B cell (primary cell): ENCODE data around the gene SFXN3. TPM values are rescaled to one million over a fixed set of nuclear protein-coding genes. Genes with fewer than 3 reads are reported as not detected.

Experiments used
- ATAC-seq: fragments of 200-7000 bp; cut with Tn5 transposase; one replicate; pipeline ENCODE4 v1.10.0; 2021; ENCODE audit warnings: low read depth, mild to moderate bottlenecking, moderate number of reproducible peaks, moderate library complexity
- CTCF ChIA-PET: fragments of 350-600 bp; sonication (Branson Sonifier 250); formaldehyde crosslinking; loops from one replicate; lab custom pipeline; 2021; ENCODE audit warnings: antibody characterized with exemption, inconsistent platforms; lab: Charles Lee
- POLR2A ChIA-PET: fragments of 350-600 bp; sonication (Branson Sonifier 250); formaldehyde crosslinking; loops from one replicate; lab custom pipeline; 2021; ENCODE audit warnings: antibody characterized with exemption; lab: Charles Lee
- DNase-seq: peaks from one replicate; pipeline ENCODE4 v3.0.0; 2013
- H2AFZ ChIP-seq: 2 replicates; pipeline ENCODE4 v1.6.1; 2012; ENCODE audit warnings: mild to moderate bottlenecking, low read depth, low read length; ENCODE audit not compliant: insufficient read depth, poor library complexity, severe bottlenecking
- H3K27ac ChIP-seq, 2 donors: 1 replicate in 1 of 2; 2 replicates in 1 of 2; pipeline ENCODE4 v1.5.1; 2012 to 2013; ENCODE audit warnings: low read length in 2 of 2, mild to moderate bottlenecking in 2 of 2, moderate library complexity in 1 of 2
- H3K27me3 ChIP-seq, 4 experiments: fragments of 200-600 bp in 1 of 4; sonication (generic) in 1 of 4; replicated peaks in 1 of 4; 1 replicate in 2 of 4; 2 replicates in 2 of 4; pipeline versions ENCODE4 v1.6.1 to v1.7.0; 2013 to 2016; ENCODE audit warnings: low read length in 3 of 4, mild to moderate bottlenecking in 2 of 4, mixed read lengths in 1 of 4, moderate library complexity in 1 of 4; ENCODE audit not compliant: insufficient read depth in 4 of 4, control insufficient read depth in 3 of 4; ENCODE audit errors: control extremely low read depth in 1 of 4
- H3K36me3 ChIP-seq, 2 experiments: replicated peaks in 1 of 2; 1 replicate in 1 of 2; 2 replicates in 1 of 2; pipeline versions ENCODE4 v1.6.1 to v1.7.1; 2013; ENCODE audit warnings: low read length in 1 of 2; ENCODE audit not compliant: insufficient read depth in 2 of 2, control insufficient read depth in 1 of 2; ENCODE audit errors: control extremely low read depth in 1 of 2, extremely low read depth in 1 of 2
- H3K4me1 ChIP-seq, 2 donors: fragments of 200-600 bp in 1 of 2; sonication (generic) in 1 of 2; 1 replicate in 1 of 2; 2 replicates in 1 of 2; pipeline versions ENCODE4 v1.5.1 to v1.6.1; 2013 to 2017; ENCODE audit warnings: low read length in 2 of 2; ENCODE audit not compliant: control insufficient read depth in 2 of 2, insufficient read depth in 2 of 2
- H3K4me2 ChIP-seq: replicated peaks from 2 replicates; pipeline ENCODE3; 2012; ENCODE audit warnings: mild to moderate bottlenecking, low read depth, low read length; ENCODE audit not compliant: poor library complexity, severe bottlenecking
- H3K4me3 ChIP-seq, 5 experiments: fragments of 200-600 bp in 1 of 5; sonication (generic) in 1 of 5; 1 replicate in 3 of 5; 2 replicates in 2 of 5; pipeline versions ENCODE4 v1.5.1 to v1.7.0; 2011 to 2016; ENCODE audit warnings: low read length in 4 of 5, mild to moderate bottlenecking in 4 of 5, low read depth in 2 of 5, control low read depth in 1 of 5, moderate library complexity in 1 of 5; ENCODE audit not compliant: insufficient read depth in 1 of 5; ENCODE audit errors: control extremely low read depth in 1 of 5, extremely low read depth in 1 of 5
- H3K79me2 ChIP-seq: fragments of 200-600 bp; sonication (generic); one replicate; pipeline ENCODE4 v1.6.0; 2016; ENCODE audit warnings: low read length; ENCODE audit not compliant: control insufficient read depth, insufficient read depth
- H3K9ac ChIP-seq: fragments of 200-600 bp; sonication (generic); 2 replicates; pipeline ENCODE4 v1.6.1; 2017; ENCODE audit warnings: mild to moderate bottlenecking, low read length, moderate library complexity
- H3K9me3 ChIP-seq, 3 donors: one replicate each; pipeline versions ENCODE4 v1.6.1 to v1.7.1; 2013; ENCODE audit warnings: low read length in 2 of 3; ENCODE audit not compliant: control insufficient read depth in 2 of 3, insufficient read depth in 1 of 3; ENCODE audit errors: control extremely low read depth in 1 of 3
- H4K20me1 ChIP-seq: 2 replicates; pipeline ENCODE4 v1.6.0; 2012; ENCODE audit warnings: mild to moderate bottlenecking, low read length; ENCODE audit not compliant: insufficient read depth, control insufficient read depth, poor library complexity, severe bottlenecking
- H3K27ac Mint-ChIP-seq: one replicate; pipeline ENCODE4 v1.8.0; 2021; ENCODE audit warnings: mixed read lengths
- H3K27me3 Mint-ChIP-seq: one replicate; pipeline ENCODE4 v1.8.0; 2021; ENCODE audit warnings: mixed read lengths
- H3K4me1 Mint-ChIP-seq: one replicate; pipeline ENCODE4 v1.8.0; 2021; ENCODE audit warnings: mixed read lengths
- H3K4me3 Mint-ChIP-seq: one replicate; pipeline ENCODE4 v1.8.0; 2021; ENCODE audit warnings: mixed read lengths
- H3K9me3 Mint-ChIP-seq: one replicate; pipeline ENCODE4 v1.8.0; 2022; ENCODE audit warnings: mixed read lengths; ENCODE audit not compliant: insufficient read depth
- CTCF ChIP-seq: fragments of 200-600 bp; IDR thresholded peaks from one replicate; pipeline ENCODE4 v1.8.0; 2022; ENCODE audit warnings: antibody characterized with exemption, mild to moderate bottlenecking
- EZH2 ChIP-seq: IDR thresholded peaks from 2 replicates; pipeline ENCODE4 v1.6.1; 2012; ENCODE audit warnings: borderline replicate concordance, low read depth, mild to moderate bottlenecking, moderate library complexity, low read length; ENCODE audit not compliant: insufficient read depth, poor library complexity, severe bottlenecking
- WGBS: methylation state at CpG from one replicate; pipeline ENCODE4 v1.1.5; 2013; ENCODE audit warnings: missing lambda C conversion rate; ENCODE audit not compliant: insufficient coverage; 5-methylcytosine and 5-hydroxymethylcytosine counted together
- intact Hi-C: fragments of 100-400 bp; cut with micrococcal nuclease; formaldehyde crosslinking; loops from one replicate; pipeline ENCODE4 v1.10.0; 2022
- polyA plus RNA-seq: library from polyadenylated mRNA; depleted of rRNA; stranded (reverse); fragments of >200 nt; gene quantifications from 2 replicates; pipeline ENCODE4 v1.2.3, GENCODE V29; 2012
- total RNA-seq, 2 donors: library from RNA; stranded (reverse); fragments of 120-200 nt in 1 of 2; gene quantifications; 1 replicate in 1 of 2; 2 replicates in 1 of 2; pipeline versions ENCODE4 v1.2.3 to v1.2.4, GENCODE V29; 2013 to 2022

SFXN3 gene
- total and polyA plus RNA-seq, 2 donors (not counting 1 experiment from before 2014, with no cell fraction given) = 44.2 to 51.7 TPM

GRCh38 chr10:101064415-101065030 lies 33.5 kb downstream of the SFXN3 start:
- intact Hi-C loops = loop anchor here (5.0 to 10.0 kb wide), 3 partner anchors 60 to 993 kb away; partner anchors contain the start of gene ARMH3
- Histone ChIP-seq H3K36me3 (no peaks in the 10 kb centered on the region), H3K4me3 (no peak overlapping the region), H3K9me3 (peaks cover 0 to 10% (median 0%) of the 10 kb centered on the region in 3 donors), H3K27ac (no peak overlapping the region), H3K4me1 (peaks cover 50 to 59% of the 10 kb centered on the region in 2 donors), H3K4me2 (no peak overlapping the region), H3K27me3 (peaks cover 0 to 52% (median 21%) of the 10 kb centered on the region in 4 experiments), H4K20me1 (peaks cover 5% of the 10 kb centered on the region), H3K79me2 (no peaks in the 10 kb centered on the region), H3K9ac (no peak overlapping the region), H2AFZ (no peak overlapping the region)
- WGBS = 96% methylated on average over 7 of the region's 9 CpGs
- H3K27me3 Mint-ChIP-seq = peaks cover 25% of the 10 kb centered on the region
- DNase-seq (no peak), ATAC-seq (no peak)
- no peaks in the 10 kb centered on the region for H3K9me3 Mint-ChIP-seq
- POLR2A ChIA-PET = no interaction called here
- no peak overlapping the region for H3K27ac Mint-ChIP-seq
- H3K4me3 Mint-ChIP-seq = peak overlapping the region; percentile 77
- CTCF ChIA-PET = interaction anchor here (1.2 to 16.1 kb wide), 4 partner anchors 11 to 77 kb away, joined by 3 to 306 read pairs (median 132); no protein-coding TSS in a partner anchor
- TF ChIP-seq CTCF = no peak
- TF ChIP-seq EZH2 = no peak
- peaks cover 53% of the 10 kb centered on the region for H3K4me1 Mint-ChIP-seq
